ENCODE data around the gene SLC9A7. TPM values are rescaled to one million over a fixed set of nuclear protein-coding genes. Genes with fewer than 3 reads are reported as not detected.

SLC9A7 gene
- total RNA-seq: 1.2 and 1.4 TPM in 2 replicates
- long read RNA-seq, partial matches to known transcripts: 0 of 2 reads
- long read RNA-seq, other reads (novel, unspliced or antisense): 2 of 2 reads

- Mint-ChIP-seq H3K9me3 (ENCODE audit: unreplicated experiment) (peaks cover 11% of the 10 kb centered on the region), H3K4me1 (ENCODE audit: unreplicated experiment) (peaks cover 6% of the 10 kb centered on the region), H3K36me3 (ENCODE audit: unreplicated experiment) (no peaks in the 10 kb centered on the region), H3K4me3 (ENCODE audit: unreplicated experiment) (peak within 1 kb of the TSS; percentile 72), H3K27ac (ENCODE audit: unreplicated experiment) (no peak within 1 kb of the TSS), H3K27me3 (ENCODE audit: unreplicated experiment) (no peaks in the 10 kb centered on the region)
- TF ChIP-seq CTCF (IDR thresholded peaks at IDR 0.05): peak; percentile 79
- peak; percentile 91 for DNase-seq (ENCODE audit: extremely low spot score, unreplicated experiment)
These were observed at the start of gene SLC9A7 for GRCh38 chrX:46758956-46759644. TSS of gene SLC9A7 (minus strand) at chrX:46759118. CDS start at chrX:46759029, 89 bp downstream.

DNA sequence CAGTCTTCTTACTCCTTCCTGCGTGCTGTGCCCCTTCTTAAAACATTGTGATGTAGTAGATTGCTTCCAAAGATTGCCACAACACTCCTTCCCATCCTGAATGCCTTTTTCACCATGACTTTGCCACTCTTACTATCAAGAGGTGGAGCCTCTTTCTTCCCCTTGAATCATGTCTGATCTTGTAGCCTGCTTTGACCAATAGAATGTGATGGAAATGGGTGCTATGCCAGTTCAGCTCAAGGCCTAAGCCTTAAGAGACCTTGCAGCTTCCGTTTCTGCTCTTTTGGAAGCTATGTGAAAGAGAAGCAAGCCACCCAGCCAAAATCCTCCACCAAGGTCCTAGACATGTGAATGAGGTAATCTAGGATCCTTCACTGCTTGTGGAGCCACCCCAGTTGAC lies 46.4 kb upstream of the SLC9A7 start:
- peaks cover 10% of the 10 kb centered on the region for H3K27me3 Mint-ChIP-seq (ENCODE audit: unreplicated experiment)
- H3K9me3 Mint-ChIP-seq (ENCODE audit: unreplicated experiment): peaks cover 14% of the 10 kb centered on the region
- H3K27ac Mint-ChIP-seq (ENCODE audit: unreplicated experiment): no peak overlapping the region
- TF ChIP-seq CTCF (IDR thresholded peaks at IDR 0.05): no peak
- no peak for DNase-seq (ENCODE audit: extremely low spot score, unreplicated experiment)
- no peak overlapping the region for H3K4me3 Mint-ChIP-seq (ENCODE audit: unreplicated experiment)
- no peaks in the 10 kb centered on the region for H3K36me3 Mint-ChIP-seq (ENCODE audit: unreplicated experiment)
- H3K4me1 Mint-ChIP-seq (ENCODE audit: unreplicated experiment): no peaks in the 10 kb centered on the region

DNA sequence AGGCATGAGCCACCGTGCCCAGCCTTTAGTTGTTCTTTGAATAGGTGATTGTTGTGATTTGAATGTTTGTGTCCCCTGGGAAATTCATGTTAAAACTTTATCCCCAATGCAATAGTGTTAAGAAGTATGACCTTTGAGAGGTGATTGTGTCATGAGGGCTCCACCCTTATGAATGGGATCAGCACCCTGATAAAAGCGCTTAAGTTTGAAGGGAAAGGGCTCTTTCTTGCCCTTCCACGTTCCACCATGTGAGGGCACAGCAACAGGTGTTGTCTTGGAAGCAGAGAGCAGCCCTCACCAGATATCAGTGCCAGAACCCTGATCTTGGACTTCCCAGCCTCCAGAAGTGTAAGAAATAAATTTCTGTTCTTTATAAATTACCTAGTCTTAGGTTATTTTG lies 44.2 kb upstream of the SLC9A7 start:
- H3K4me1 Mint-ChIP-seq (ENCODE audit: unreplicated experiment): no peaks in the 10 kb centered on the region
- no peaks in the 10 kb centered on the region for H3K36me3 Mint-ChIP-seq (ENCODE audit: unreplicated experiment)
- peak; percentile 15 for TF ChIP-seq CTCF (IDR thresholded peaks at IDR 0.05)
- peaks cover 5% of the 10 kb centered on the region for H3K27me3 Mint-ChIP-seq (ENCODE audit: unreplicated experiment)
- H3K4me3 Mint-ChIP-seq (ENCODE audit: unreplicated experiment): no peak overlapping the region
- peaks cover 3% of the 10 kb centered on the region for H3K9me3 Mint-ChIP-seq (ENCODE audit: unreplicated experiment)
- H3K27ac Mint-ChIP-seq (ENCODE audit: unreplicated experiment): no peak overlapping the region
- no peak for DNase-seq (ENCODE audit: extremely low spot score, unreplicated experiment)

GRCh38 chrX:46796574-46797191 lies 37.8 kb upstream of the SLC9A7 start:
- Mint-ChIP-seq H3K4me3 (ENCODE audit: unreplicated experiment) (no peak overlapping the region), H3K9me3 (ENCODE audit: unreplicated experiment) (no peaks in the 10 kb centered on the region), H3K4me1 (ENCODE audit: unreplicated experiment) (peaks cover 14% of the 10 kb centered on the region), H3K27ac (ENCODE audit: unreplicated experiment) (no peak overlapping the region), H3K36me3 (ENCODE audit: unreplicated experiment) (no peaks in the 10 kb centered on the region), H3K27me3 (ENCODE audit: unreplicated experiment) (peaks cover 2% of the 10 kb centered on the region)
- DNase-seq (ENCODE audit: extremely low spot score, unreplicated experiment): no peak
- TF ChIP-seq CTCF (IDR thresholded peaks at IDR 0.05): peak; percentile 77

DNA sequence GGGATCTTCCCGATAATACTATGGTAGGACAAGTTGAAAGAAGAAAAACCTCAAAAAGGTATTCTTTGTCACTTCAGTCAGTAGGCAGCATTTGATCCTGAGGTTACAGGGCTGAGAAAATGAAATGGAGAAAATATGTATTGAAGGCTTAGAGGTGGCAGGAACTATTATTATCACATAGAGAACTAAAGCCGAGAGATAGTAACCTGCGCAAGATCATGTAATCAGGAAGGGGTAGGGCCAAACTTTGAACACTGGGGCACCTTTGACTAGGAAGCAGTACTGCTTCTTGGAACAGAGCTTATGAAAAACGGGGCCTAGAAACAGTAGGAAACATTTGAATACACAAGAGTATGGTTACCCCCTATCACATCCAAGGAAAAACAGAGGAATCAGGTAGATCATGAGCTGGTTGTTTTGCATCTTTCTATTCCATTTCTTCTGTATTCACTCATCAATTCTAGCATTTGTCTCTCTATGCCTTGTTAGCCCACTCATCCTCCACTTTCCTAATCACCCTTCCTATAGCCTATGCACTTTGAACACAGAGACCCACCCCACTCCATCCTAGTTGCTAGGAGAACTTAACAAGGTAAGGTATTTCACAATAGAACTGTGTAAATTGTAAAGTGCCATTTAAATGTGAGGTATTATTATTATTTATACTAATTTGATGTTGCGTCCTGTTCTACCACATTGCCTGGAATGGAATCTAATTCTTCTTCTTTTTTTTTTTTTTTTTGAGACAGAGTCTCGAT lies 34.6 kb upstream of the SLC9A7 start:
- Mint-ChIP-seq H3K4me3 (ENCODE audit: unreplicated experiment) (no peak overlapping the region), H3K27me3 (ENCODE audit: unreplicated experiment) (no peaks in the 10 kb centered on the region), H3K27ac (ENCODE audit: unreplicated experiment) (no peak overlapping the region), H3K36me3 (ENCODE audit: unreplicated experiment) (no peaks in the 10 kb centered on the region), H3K9me3 (ENCODE audit: unreplicated experiment) (peaks cover 4% of the 10 kb centered on the region), H3K4me1 (ENCODE audit: unreplicated experiment) (peaks cover 17% of the 10 kb centered on the region)
- DNase-seq (ENCODE audit: extremely low spot score, unreplicated experiment): no peak
- TF ChIP-seq CTCF (IDR thresholded peaks at IDR 0.05): no peak
